CD4-positive, alpha-beta memory T cell (primary cell): ENCODE data around the gene VPS18. TPM values are rescaled to one million over a fixed set of nuclear protein-coding genes. Genes with fewer than 3 reads are reported as not detected.
A peak's percentile ranks its signal among the peaks of the same experiment; 100 is the strongest.

Source experiments
- CTCF ChIA-PET: fragments of 350-600 bp; sonication (Branson Sonifier 250); formaldehyde crosslinking; loops from one replicate; lab custom pipeline; 2021; ENCODE audit warnings: inconsistent platforms; ENCODE audit not compliant: partially characterized antibody; lab: Charles Lee
- POLR2A ChIA-PET: fragments of 350-600 bp; sonication (Branson Sonifier 250); formaldehyde crosslinking; loops from one replicate; lab custom pipeline; 2021; ENCODE audit not compliant: partially characterized antibody; lab: Charles Lee
- DNase-seq, 5 donors: peaks; one replicate each; pipeline versions ENCODE4 v3.0.0 to v3.0.0-alpha.2; 2020 to 2022; ENCODE audit warnings: mixed read lengths in 1 of 5
- H3K27ac ChIP-seq: one replicate; pipeline ENCODE4 v1.7.0; 2013; ENCODE audit warnings: low read depth, low read length
- H3K27me3 ChIP-seq: 2 replicates; pipeline ENCODE4 v1.7.0; 2013; ENCODE audit warnings: mild to moderate bottlenecking, low read length, moderate library complexity; ENCODE audit not compliant: insufficient read depth
- H3K36me3 ChIP-seq: 2 replicates; pipeline ENCODE4 v1.7.0; 2013; ENCODE audit warnings: mild to moderate bottlenecking, low read length, moderate library complexity; ENCODE audit not compliant: insufficient read depth
- H3K4me1 ChIP-seq: 2 replicates; pipeline ENCODE4 v1.7.0; 2013; ENCODE audit warnings: mild to moderate bottlenecking, low read length, moderate library complexity; ENCODE audit not compliant: insufficient read depth
- H3K4me3 ChIP-seq, 2 donors: one replicate each; pipeline ENCODE4 v1.7.0; 2013; ENCODE audit warnings: low read length in 2 of 2, mild to moderate bottlenecking in 1 of 2
- H3K9me3 ChIP-seq, 2 donors: one replicate each; pipeline ENCODE4 v1.7.0; 2013; ENCODE audit warnings: low read length in 2 of 2, control low read depth in 1 of 2; ENCODE audit not compliant: control insufficient read depth in 1 of 2
- H3K27ac Mint-ChIP-seq, 7 donors: one replicate each; pipeline ENCODE4 v1.8.0; 2020 to 2021; ENCODE audit warnings: mixed read lengths in 7 of 7, mild to moderate bottlenecking in 6 of 7, inconsistent platforms in 3 of 7, moderate library complexity in 3 of 7
- H3K27me3 Mint-ChIP-seq, 2 donors: one replicate each; pipeline ENCODE4 v1.8.0; 2020 to 2021; ENCODE audit warnings: mixed read lengths in 2 of 2
- H3K36me3 Mint-ChIP-seq, 2 donors: one replicate each; pipeline ENCODE4 v1.8.0; 2020 to 2021; ENCODE audit warnings: mixed read lengths in 2 of 2, inconsistent platforms in 1 of 2, mild to moderate bottlenecking in 1 of 2
- H3K4me1 Mint-ChIP-seq, 4 donors: one replicate each; pipeline ENCODE4 v1.8.0; 2020 to 2021; ENCODE audit warnings: mixed read lengths in 4 of 4, mild to moderate bottlenecking in 1 of 4
- H3K4me3 Mint-ChIP-seq, 8 donors: one replicate each; pipeline ENCODE4 v1.8.0; 2020 to 2021; ENCODE audit warnings: mixed read lengths in 8 of 8, mild to moderate bottlenecking in 7 of 8, moderate library complexity in 6 of 8, inconsistent platforms in 3 of 8
- H3K9me3 Mint-ChIP-seq, 8 donors: one replicate each; pipeline ENCODE4 v1.8.0; 2020 to 2021; ENCODE audit warnings: mixed read lengths in 8 of 8, mild to moderate bottlenecking in 5 of 8, inconsistent platforms in 3 of 8, moderate library complexity in 1 of 8
- intact Hi-C: fragments of 100-400 bp; cut with micrococcal nuclease; formaldehyde crosslinking; loops from one replicate; pipeline ENCODE4 v1.15.1; 2023
- polyA plus RNA-seq, 2 donors: library from polyadenylated mRNA; unstranded; fragments of 300-500 nt; fragmentation: Illumina TruSeq; gene quantifications; one replicate each; pipeline ENCODE4 v1.2.3, GENCODE V29; 2021
- total RNA-seq, 2 experiments: library from RNA; stranded (reverse); gene quantifications; one replicate each; pipeline ENCODE4 v1.2.3, GENCODE V29; 2021

Gene VPS18
- total and polyA plus RNA-seq, 4 experiments from 2014 or later: 14.6 to 21.6 (median 19.4) TPM

DNA sequence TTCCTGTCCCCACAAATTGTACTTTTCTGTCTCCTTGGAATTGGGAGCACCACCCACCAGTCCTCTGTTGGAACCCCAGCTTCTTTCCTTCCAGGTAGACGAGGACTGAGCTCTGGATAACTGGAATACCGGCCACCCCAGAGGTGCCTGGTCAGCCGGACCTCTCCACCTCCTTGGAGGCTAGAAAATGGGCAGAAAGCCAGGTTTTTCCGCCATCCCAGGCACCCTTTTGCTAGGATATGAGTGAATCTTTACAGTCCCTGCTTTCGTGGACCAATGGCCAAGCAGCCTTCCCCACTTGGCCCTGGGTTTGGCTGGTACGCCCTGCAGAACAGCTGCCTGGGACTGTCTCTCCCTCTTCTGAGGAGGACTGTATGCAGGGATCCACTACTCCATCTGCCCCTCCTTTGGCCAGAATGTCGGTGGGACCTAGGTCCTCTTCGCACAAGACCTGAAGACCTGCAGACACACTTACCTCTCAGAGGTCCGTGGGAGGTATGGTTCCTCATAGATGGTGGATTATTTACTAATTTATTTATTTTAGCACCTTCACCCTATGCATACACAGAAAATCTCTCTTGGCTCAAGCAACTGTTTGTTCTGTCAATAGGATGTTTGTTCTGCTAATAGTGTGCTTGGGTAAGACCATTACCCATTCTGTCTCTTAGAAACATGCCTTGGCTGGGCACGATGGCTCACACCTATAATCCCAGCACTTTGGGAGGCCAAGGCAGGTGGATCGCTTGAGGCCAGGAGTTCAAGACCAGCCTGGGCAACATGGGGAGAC, 50.5 kb downstream of the VPS18 start:
- Mint-ChIP-seq H3K27ac (peak overlapping the region in 1 of 7 donors; percentile 17), H3K27me3 (no peaks in the 10 kb centered on the region), H3K4me1 (peaks cover 13 to 40% (median 28%) of the 10 kb centered on the region in 4 donors), H3K9me3 (no peaks in the 10 kb centered on the region), H3K36me3 (no peaks in the 10 kb centered on the region), H3K4me3 (peak overlapping the region in 3 of 8 donors; percentile 29 to 61 (median 41))
- H3K36me3 ChIP-seq: no peaks in the 10 kb centered on the region
- no peaks in the 10 kb centered on the region for H3K27me3 ChIP-seq
- H3K9me3 ChIP-seq: no peaks in the 10 kb centered on the region
- POLR2A ChIA-PET: interaction anchor here (4.5 kb wide), 1 partner anchor 38 kb away, joined by 37 read pairs; no protein-coding TSS in a partner anchor
- no peak for DNase-seq
- H3K4me1 ChIP-seq: peaks cover 27% of the 10 kb centered on the region
- no peak overlapping the region for H3K27ac ChIP-seq
- intact Hi-C loops: loop anchor here (5.0 kb wide), 1 partner anchor 173 kb away; the partner anchor contains the start of gene INO80
- H3K4me3 ChIP-seq: no peak overlapping the region
- CTCF ChIA-PET: interaction anchor here (1.4 to 6.4 kb wide), 2 partner anchors 14 kb away, joined by 8 to 54 read pairs; partner anchors contain the start of gene DLL4

DNA sequence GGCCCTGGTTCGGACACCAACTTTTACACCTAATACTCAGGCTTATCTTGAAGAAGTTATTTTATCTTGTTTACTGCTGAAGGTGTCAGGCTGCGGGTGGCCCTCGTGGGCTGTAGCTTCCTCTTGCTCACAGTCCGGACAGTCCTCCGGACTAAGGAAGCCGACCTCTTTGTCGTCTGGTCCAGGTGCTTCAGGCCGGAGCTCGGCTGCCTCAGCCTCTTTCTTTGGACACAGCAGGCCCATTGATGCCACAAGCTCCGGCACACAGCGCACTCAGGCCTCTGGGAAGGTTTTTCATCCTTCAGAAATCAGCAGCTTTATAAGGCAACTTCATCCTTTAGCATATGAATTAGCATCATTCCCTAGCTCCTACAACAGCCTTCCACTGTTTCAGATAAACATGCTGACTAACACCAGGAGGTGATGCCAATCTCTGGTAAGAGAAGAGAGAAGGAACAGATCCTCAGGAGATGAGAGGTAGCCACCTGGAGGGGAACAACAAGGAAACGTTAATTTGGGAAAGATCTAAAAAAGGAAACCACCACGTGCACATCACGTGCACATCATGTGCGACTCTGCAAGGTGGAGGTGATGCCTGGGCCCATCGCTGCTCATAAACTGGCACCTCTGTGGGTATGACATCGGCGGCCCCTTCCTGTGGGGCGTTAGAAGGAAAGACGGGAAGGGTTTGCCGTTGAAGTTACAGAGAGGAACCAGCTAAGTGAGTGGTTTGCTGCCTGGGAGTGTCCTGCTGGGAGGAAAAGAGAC, 54.6 kb downstream of the VPS18 start:
- Histone ChIP-seq H3K4me1 (peaks cover 13% of the 10 kb centered on the region), H3K4me3 (no peak overlapping the region), H3K27me3 (no peaks in the 10 kb centered on the region), H3K9me3 (no peaks in the 10 kb centered on the region), H3K27ac (no peak overlapping the region), H3K36me3 (no peaks in the 10 kb centered on the region)
- H3K9me3 Mint-ChIP-seq: peaks cover 0 to 3% (median 0%) of the 10 kb centered on the region in 8 donors
- ChIA-PET CTCF (interaction anchor here (0.8 kb wide), 1 partner anchor 44 kb away, joined by 3 read pairs; no protein-coding TSS in a partner anchor), POLR2A (interaction anchor here (1.3 kb wide), 1 partner anchor 8 kb away, joined by 3 read pairs; no protein-coding TSS in a partner anchor)
- no peak overlapping the region for H3K4me3 Mint-ChIP-seq
- DNase-seq: no peak
- no peak overlapping the region for H3K27ac Mint-ChIP-seq
- H3K27me3 Mint-ChIP-seq: peaks cover 0 to 2% of the 10 kb centered on the region in 2 donors
- intact Hi-C loops: no loop called here
- H3K36me3 Mint-ChIP-seq: peaks cover 0 to 5% of the 10 kb centered on the region in 2 donors
- H3K4me1 Mint-ChIP-seq: peaks cover 2 to 23% (median 18%) of the 10 kb centered on the region in 4 donors

DNA sequence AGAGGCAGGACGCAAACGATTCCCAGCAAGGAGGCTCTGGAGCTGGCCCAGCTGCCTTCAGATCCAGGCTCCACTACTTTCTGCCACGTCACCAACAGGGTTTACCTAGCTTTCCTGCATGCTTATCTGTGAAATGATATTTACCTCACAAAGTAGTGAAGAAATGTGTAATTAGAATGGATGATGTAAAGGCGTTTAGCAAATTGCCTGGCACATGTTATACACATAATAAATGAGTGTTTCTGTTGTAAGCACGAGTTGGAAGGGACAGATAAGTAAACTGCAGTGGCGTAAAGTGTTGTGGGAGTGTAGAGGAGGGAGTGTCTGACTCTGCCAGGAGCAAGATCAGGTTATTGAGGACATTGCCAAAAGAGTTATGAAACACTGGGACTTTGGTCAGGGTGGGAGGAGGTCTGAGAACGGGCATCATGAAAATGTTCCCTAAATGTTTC, 55.5 kb downstream of the VPS18 start:
- ChIA-PET POLR2A (interaction anchor here (1.3 kb wide), 1 partner anchor 9 kb away, joined by 3 read pairs; no protein-coding TSS in a partner anchor), CTCF (interaction anchor here (1.4 kb wide), 1 partner anchor 18 kb away, joined by 3 read pairs; no protein-coding TSS in a partner anchor)
- DNase-seq: no peak
- Histone ChIP-seq H3K4me1 (peaks cover 14% of the 10 kb centered on the region), H3K27me3 (no peaks in the 10 kb centered on the region), H3K27ac (no peak overlapping the region), H3K36me3 (no peaks in the 10 kb centered on the region), H3K9me3 (no peaks in the 10 kb centered on the region), H3K4me3 (no peak overlapping the region)
- Mint-ChIP-seq H3K4me3 (no peak overlapping the region), H3K27ac (peak overlapping the region in 1 of 7 donors; percentile 44), H3K4me1 (peaks cover 5 to 22% (median 18%) of the 10 kb centered on the region in 4 donors), H3K36me3 (peaks cover 0 to 6% of the 10 kb centered on the region in 2 donors), H3K9me3 (peaks cover 0 to 3% (median 0%) of the 10 kb centered on the region in 8 donors), H3K27me3 (peaks cover 0 to 2% of the 10 kb centered on the region in 2 donors)
- intact Hi-C loops: no loop called here

DNA sequence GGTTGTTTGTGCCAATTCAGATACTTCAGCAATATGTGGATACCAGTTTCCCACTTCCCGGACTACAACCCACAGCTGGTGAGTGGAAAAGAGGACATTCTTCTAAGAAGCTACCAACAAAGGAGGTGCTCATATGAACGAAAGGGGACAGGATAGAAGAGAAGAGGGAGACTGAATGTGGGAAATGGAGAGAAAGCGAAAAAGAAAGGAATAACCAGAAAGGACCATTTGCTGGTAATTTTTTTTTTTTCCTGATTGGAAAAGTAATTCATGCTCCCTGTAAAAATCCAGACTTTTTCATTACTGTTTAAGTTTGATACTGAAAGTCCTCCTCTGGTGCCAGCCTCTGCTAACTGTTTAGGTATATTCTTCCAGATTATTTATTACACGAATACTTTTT, 57.5 kb downstream of the VPS18 start:
- Histone ChIP-seq H3K4me1 (peaks cover 14% of the 10 kb centered on the region), H3K4me3 (no peak overlapping the region), H3K9me3 (no peaks in the 10 kb centered on the region), H3K27me3 (no peaks in the 10 kb centered on the region), H3K36me3 (no peaks in the 10 kb centered on the region), H3K27ac (no peak overlapping the region)
- ChIA-PET CTCF (interaction anchor here (0.8 to 4.9 kb wide), 3 partner anchors 11 to 279 kb away, joined by 3 to 44 read pairs (median 9); partner anchors contain the start of gene CHP1), POLR2A (interaction anchor here (1.3 to 3.9 kb wide), 2 partner anchors 10 to 332 kb away, joined by 4 to 44 read pairs; no protein-coding TSS in a partner anchor)
- peak overlapping the region in 3 of 7 donors; percentile 23 to 76 (median 25) for H3K27ac Mint-ChIP-seq
- peak overlapping the region; percentile 4 to 98 (median 62) for H3K4me3 Mint-ChIP-seq
- peaks cover 5 to 22% (median 16%) of the 10 kb centered on the region in 4 donors for H3K4me1 Mint-ChIP-seq
- H3K27me3 Mint-ChIP-seq: peaks cover 0 to 2% of the 10 kb centered on the region in 2 donors
- H3K36me3 Mint-ChIP-seq: peaks cover 0 to 6% of the 10 kb centered on the region in 2 donors
- H3K9me3 Mint-ChIP-seq: peaks cover 0 to 3% (median 0%) of the 10 kb centered on the region in 8 donors
- no peak for DNase-seq
- intact Hi-C loops: no loop called here

DNA sequence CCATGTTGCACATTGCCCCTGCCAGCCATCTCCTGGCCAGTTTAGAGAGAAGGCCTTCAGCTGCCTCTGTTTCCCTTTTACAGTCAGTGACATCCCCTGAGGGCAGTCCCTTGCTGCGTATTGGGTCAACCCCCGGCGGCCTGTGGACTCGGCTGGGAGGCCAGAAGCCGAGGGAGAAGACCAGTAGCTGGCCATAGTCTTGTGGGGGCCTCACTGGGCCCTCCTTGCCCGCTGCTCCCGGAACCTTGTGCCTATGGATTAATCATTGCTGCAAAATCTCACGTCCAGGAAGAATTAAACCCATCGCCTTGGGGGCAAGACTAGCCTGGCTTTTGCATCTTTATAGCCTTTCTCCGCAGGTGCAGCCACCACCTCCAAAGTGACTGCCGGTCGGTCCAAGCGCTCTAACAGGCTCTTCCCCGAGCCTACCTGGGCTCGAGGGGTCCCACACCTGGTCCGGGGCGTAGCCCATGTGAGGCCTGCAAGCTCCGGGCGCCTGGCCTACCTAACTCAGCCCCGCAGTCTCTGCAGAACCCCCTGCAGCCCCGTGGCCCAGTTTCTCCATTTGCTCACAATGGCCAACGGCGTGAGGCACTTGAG, 58.2 kb downstream of the VPS18 start:
- peak overlapping the region in 5 of 7 donors; percentile 37 to 90 (median 51) for H3K27ac Mint-ChIP-seq

More for the DNA sequence above, 58.2 kb downstream of the VPS18 start:
- peaks cover 0 to 3% (median 0%) of the 10 kb centered on the region in 8 donors for H3K9me3 Mint-ChIP-seq
- peak overlapping the region; percentile 73 to 98 (median 92) for H3K4me3 Mint-ChIP-seq
- H3K27me3 ChIP-seq: no peaks in the 10 kb centered on the region
- ChIA-PET POLR2A (interaction anchor here (1.0 to 3.9 kb wide), 5 partner anchors 11 to 331 kb away, joined by 4 to 44 read pairs (median 5); partner anchors contain the start of genes CHP1, GCHFR and VPS18), CTCF (interaction anchor here (0.7 to 4.9 kb wide), 6 partner anchors 11 to 279 kb away, joined by 3 to 44 read pairs (median 4); partner anchors contain the start of gene CHP1)
- H3K9me3 ChIP-seq: no peaks in the 10 kb centered on the region
- H3K4me1 Mint-ChIP-seq: peaks cover 5 to 22% (median 16%) of the 10 kb centered on the region in 4 donors
- peaks cover 0 to 6% of the 10 kb centered on the region in 2 donors for H3K36me3 Mint-ChIP-seq
- no peak for DNase-seq
- H3K27me3 Mint-ChIP-seq: peaks cover 0 to 2% of the 10 kb centered on the region in 2 donors
- peak overlapping the region; percentile 69 to 79 for H3K4me3 ChIP-seq
- H3K4me1 ChIP-seq: peaks cover 14% of the 10 kb centered on the region
- peak overlapping the region; percentile 42 for H3K27ac ChIP-seq
- intact Hi-C loops: no loop called here
- H3K36me3 ChIP-seq: no peaks in the 10 kb centered on the region
